ENCODE results near the gene AOC3.
"Not testable (repeated sequence)": the region's sequence is repeated elsewhere in the genome, so short reads cannot be mapped to it uniquely, and the experiment has no call there.

AOC3 gene

DNA sequence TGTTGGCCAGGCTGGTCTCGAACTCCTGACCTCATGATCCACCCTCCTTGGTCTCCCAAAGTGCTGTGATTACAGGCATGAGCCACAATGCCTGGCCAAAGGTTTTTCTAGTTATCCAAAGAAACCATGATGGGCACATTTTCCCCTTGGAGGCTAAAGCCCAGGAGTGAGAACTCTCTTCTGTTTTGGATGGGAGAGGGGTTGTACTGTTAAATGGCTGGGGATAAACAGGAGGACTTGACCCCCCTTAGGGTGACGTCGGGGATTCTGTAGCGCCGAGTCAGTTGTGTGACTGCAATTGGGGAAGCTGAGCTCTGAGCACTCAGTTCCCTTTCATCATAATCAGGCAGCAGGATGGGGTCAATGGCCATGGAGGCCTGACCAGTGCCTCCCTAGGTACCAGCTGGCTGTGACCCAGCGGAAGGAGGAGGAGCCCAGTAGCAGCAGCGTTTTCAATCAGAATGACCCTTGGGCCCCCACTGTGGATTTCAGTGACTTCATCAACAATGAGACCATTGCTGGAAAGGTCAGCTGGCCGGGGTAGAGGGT, 4.1 kb downstream of the AOC3 start:
- no peak for DNase-seq
- H3K79me2 ChIP-seq (ENCODE audit: insufficient read depth, low read length) = no peaks in the 10 kb centered on the region
- no peak overlapping the region for H3K27ac ChIP-seq (ENCODE audit: low read length)
- no peak overlapping the region for H3K9ac ChIP-seq (ENCODE audit: low read depth, low read length)
- H3K27me3 ChIP-seq (ENCODE audit: insufficient read depth, low read length, poor library complexity) = peaks cover 8% of the 10 kb centered on the region
- H4K20me1 ChIP-seq (ENCODE audit: insufficient read depth, low read length) = no peaks in the 10 kb centered on the region; the same call in 1 of the 2 replicates
- H3K4me1 ChIP-seq (ENCODE audit: insufficient read depth, low read length) = no peaks in the 10 kb centered on the region
- H3K4me3 ChIP-seq (ENCODE audit: low read depth in 1 of 2, low read length in 2 of 2) = no peak overlapping the region
- H3K36me3 ChIP-seq (ENCODE audit: insufficient read depth, low read length) = no peaks in the 10 kb centered on the region
- H2AFZ ChIP-seq (ENCODE audit: low read depth, low read length) = no peak overlapping the region
- no peak for TF ChIP-seq EZH2 (IDR thresholded peaks at IDR 0.05; ENCODE audit: borderline replicate concordance, low read depth, low read length, severe bottlenecking)
- TF ChIP-seq, protein P1, sequence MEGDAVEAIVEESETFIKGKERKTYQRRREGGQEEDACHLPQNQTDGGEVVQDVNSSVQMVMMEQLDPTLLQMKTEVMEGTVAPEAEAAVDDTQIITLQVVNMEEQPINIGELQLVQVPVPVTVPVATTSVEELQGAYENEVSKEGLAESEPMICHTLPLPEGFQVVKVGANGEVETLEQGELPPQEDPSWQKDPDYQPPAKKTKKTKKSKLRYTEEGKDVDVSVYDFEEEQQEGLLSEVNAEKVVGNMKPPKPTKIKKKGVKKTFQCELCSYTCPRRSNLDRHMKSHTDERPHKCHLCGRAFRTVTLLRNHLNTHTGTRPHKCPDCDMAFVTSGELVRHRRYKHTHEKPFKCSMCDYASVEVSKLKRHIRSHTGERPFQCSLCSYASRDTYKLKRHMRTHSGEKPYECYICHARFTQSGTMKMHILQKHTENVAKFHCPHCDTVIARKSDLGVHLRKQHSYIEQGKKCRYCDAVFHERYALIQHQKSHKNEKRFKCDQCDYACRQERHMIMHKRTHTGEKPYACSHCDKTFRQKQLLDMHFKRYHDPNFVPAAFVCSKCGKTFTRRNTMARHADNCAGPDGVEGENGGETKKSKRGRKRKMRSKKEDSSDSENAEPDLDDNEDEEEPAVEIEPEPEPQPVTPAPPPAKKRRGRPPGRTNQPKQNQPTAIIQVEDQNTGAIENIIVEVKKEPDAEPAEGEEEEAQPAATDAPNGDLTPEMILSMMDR (IDR thresholded peaks at IDR 0.05; ENCODE audit: borderline replicate concordance, extremely low read depth, low read length, poor library complexity, severe bottlenecking) = no peak
- ATAC-seq (ENCODE audit: insufficient read depth, low read depth) = no peak
- no peaks in the 10 kb centered on the region for H3K9me3 ChIP-seq (ENCODE audit: insufficient read depth, low read length, severe bottlenecking)
- H3K4me2 ChIP-seq (ENCODE audit: insufficient read depth, low read length) = no peak overlapping the region

DNA sequence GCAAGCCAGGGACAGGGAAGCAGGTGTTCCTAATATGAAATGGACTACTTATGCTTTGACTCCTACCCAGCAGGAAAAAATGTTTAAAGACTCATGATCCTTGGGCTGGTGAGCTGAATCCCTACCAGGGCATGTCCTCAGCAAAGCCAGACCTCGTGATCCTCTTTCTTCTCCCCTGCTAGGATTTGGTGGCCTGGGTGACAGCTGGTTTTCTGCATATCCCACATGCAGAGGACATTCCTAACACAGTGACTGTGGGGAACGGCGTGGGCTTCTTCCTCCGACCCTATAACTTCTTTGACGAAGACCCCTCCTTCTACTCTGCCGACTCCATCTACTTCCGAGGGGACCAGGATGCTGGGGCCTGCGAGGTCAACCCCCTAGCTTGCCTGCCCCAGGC, 5.1 kb downstream of the AOC3 start:
- not testable (repeated sequence) for H3K4me2 ChIP-seq (ENCODE audit: insufficient read depth, low read length); H4K20me1 ChIP-seq (ENCODE audit: insufficient read depth, low read length); H3K27ac ChIP-seq (ENCODE audit: low read length); H3K4me3 ChIP-seq (ENCODE audit: low read depth in 1 of 2, low read length in 2 of 2); H3K79me2 ChIP-seq (ENCODE audit: insufficient read depth, low read length); H2AFZ ChIP-seq (ENCODE audit: low read depth, low read length); H3K9me3 ChIP-seq (ENCODE audit: insufficient read depth, low read length, severe bottlenecking); ATAC-seq (ENCODE audit: insufficient read depth, low read depth); H3K36me3 ChIP-seq (ENCODE audit: insufficient read depth, low read length); H3K4me1 ChIP-seq (ENCODE audit: insufficient read depth, low read length); DNase-seq; H3K27me3 ChIP-seq (ENCODE audit: insufficient read depth, low read length, poor library complexity); H3K9ac ChIP-seq (ENCODE audit: low read depth, low read length)

- not testable (repeated sequence) for H3K79me2 ChIP-seq (ENCODE audit: insufficient read depth, low read length); DNase-seq; H2AFZ ChIP-seq (ENCODE audit: low read depth, low read length); H3K9ac ChIP-seq (ENCODE audit: low read depth, low read length); H3K4me1 ChIP-seq (ENCODE audit: insufficient read depth, low read length); H3K9me3 ChIP-seq (ENCODE audit: insufficient read depth, low read length, severe bottlenecking); H3K27ac ChIP-seq (ENCODE audit: low read length); H3K36me3 ChIP-seq (ENCODE audit: insufficient read depth, low read length); ATAC-seq (ENCODE audit: insufficient read depth, low read depth); H4K20me1 ChIP-seq (ENCODE audit: insufficient read depth, low read length); H3K4me2 ChIP-seq (ENCODE audit: insufficient read depth, low read length); H3K4me3 ChIP-seq (ENCODE audit: low read depth in 1 of 2, low read length in 2 of 2); H3K27me3 ChIP-seq (ENCODE audit: insufficient read depth, low read length, poor library complexity)
Measured at GRCh38 chr17:42856516-42856915, 5.5 kb downstream of the AOC3 start.

DNA sequence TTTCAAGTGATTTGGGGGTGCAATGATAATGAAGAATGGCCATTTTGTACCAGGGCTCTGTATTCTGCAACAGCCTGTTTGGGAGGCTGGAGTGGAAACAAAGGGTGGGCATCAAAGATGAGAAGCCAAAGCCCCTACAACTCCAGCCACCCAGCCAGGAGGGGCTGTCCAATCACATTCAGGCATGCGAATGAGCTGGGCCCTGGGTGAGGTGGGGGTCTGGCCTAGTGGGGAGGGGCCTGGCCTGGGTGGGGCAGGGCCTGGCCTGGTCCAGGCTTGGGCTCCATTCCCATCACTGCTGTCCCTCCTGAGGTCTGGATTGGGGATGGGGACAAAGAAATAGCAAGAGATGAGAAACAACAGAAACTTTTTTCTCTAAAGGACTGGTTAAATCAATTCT, 6.4 kb downstream of the AOC3 start:
- Histone ChIP-seq H3K4me2 (ENCODE audit: insufficient read depth, low read length) (no peak overlapping the region), H3K4me3 (ENCODE audit: low read depth in 1 of 2, low read length in 2 of 2) (no peak overlapping the region), H3K9me3 (ENCODE audit: insufficient read depth, low read length, severe bottlenecking) (no peaks in the 10 kb centered on the region), H3K9ac (ENCODE audit: low read depth, low read length) (no peak overlapping the region), H2AFZ (ENCODE audit: low read depth, low read length) (no peak overlapping the region), H3K36me3 (ENCODE audit: insufficient read depth, low read length) (no peaks in the 10 kb centered on the region), H3K4me1 (ENCODE audit: insufficient read depth, low read length) (no peaks in the 10 kb centered on the region), H3K79me2 (ENCODE audit: insufficient read depth, low read length) (no peaks in the 10 kb centered on the region), H4K20me1 (ENCODE audit: insufficient read depth, low read length) (no peaks in the 10 kb centered on the region; the same call in 1 of the 2 replicates), H3K27me3 (ENCODE audit: insufficient read depth, low read length, poor library complexity) (peaks cover 8% of the 10 kb centered on the region), H3K27ac (ENCODE audit: low read length) (no peak overlapping the region)
- TF ChIP-seq, protein P1 (IDR thresholded peaks at IDR 0.05; ENCODE audit: borderline replicate concordance, extremely low read depth, low read length, poor library complexity, severe bottlenecking) = no peak
- no peak for TF ChIP-seq EZH2 (IDR thresholded peaks at IDR 0.05; ENCODE audit: borderline replicate concordance, low read depth, low read length, severe bottlenecking)
- ATAC-seq (ENCODE audit: insufficient read depth, low read depth) (no peak), DNase-seq (no peak)
